ENCODE measurements around the gene METTL6.
"Not testable (repeated sequence)": the region's sequence is repeated elsewhere in the genome, so short reads cannot be mapped to it uniquely, and the experiment has no call there.

DNA sequence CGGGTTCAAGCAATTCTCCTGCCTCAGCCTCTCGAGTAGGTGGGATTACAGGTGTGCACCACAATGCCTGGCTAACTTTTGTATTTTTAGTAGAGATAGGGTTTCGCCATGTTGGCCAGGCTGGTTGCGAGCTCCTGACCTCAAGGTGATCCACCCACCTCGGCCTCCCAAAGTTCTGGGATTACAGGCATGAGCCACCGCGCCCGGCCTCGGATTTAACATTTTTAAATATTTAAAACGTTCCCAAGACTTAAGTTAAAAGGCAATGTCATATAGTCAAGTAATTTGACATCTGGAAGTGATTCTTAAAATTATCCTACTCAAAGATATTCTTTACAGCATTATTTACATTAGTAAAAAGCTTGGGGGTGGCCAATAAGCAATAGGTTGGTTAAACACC is 29.6 kb upstream of the METTL6 start:
- TF ChIP-seq POLR2AphosphoS5 (IDR thresholded peaks at IDR 0.05; ENCODE audit: low read depth, low read length); EP300 (IDR thresholded peaks at IDR 0.05; ENCODE audit: borderline replicate concordance in 1 of 2, low read depth in 1 of 2, low read length in 1 of 2); RAD21 (IDR thresholded peaks at IDR 0.05; ENCODE audit: low read length); GABPA (IDR thresholded peaks at IDR 0.05; ENCODE audit: low read depth); MEF2A (IDR thresholded peaks at IDR 0.05; ENCODE audit: borderline replicate concordance, low read depth); RFX5 (IDR thresholded peaks at IDR 0.05; ENCODE audit: low read length); CHD2 (IDR thresholded peaks at IDR 0.05; ENCODE audit: low read length, partially characterized antibody); SIN3A (IDR thresholded peaks at IDR 0.05; ENCODE audit: borderline replicate concordance, low read depth, low read length); SMC3 (IDR thresholded peaks at IDR 0.05; ENCODE audit: low read depth, low read length): not testable (repeated sequence)
- TF ChIP-seq, protein P1, sequence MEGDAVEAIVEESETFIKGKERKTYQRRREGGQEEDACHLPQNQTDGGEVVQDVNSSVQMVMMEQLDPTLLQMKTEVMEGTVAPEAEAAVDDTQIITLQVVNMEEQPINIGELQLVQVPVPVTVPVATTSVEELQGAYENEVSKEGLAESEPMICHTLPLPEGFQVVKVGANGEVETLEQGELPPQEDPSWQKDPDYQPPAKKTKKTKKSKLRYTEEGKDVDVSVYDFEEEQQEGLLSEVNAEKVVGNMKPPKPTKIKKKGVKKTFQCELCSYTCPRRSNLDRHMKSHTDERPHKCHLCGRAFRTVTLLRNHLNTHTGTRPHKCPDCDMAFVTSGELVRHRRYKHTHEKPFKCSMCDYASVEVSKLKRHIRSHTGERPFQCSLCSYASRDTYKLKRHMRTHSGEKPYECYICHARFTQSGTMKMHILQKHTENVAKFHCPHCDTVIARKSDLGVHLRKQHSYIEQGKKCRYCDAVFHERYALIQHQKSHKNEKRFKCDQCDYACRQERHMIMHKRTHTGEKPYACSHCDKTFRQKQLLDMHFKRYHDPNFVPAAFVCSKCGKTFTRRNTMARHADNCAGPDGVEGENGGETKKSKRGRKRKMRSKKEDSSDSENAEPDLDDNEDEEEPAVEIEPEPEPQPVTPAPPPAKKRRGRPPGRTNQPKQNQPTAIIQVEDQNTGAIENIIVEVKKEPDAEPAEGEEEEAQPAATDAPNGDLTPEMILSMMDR (IDR thresholded peaks at IDR 0.05) = not testable (repeated sequence)
- TF ChIP-seq, protein P2, sequence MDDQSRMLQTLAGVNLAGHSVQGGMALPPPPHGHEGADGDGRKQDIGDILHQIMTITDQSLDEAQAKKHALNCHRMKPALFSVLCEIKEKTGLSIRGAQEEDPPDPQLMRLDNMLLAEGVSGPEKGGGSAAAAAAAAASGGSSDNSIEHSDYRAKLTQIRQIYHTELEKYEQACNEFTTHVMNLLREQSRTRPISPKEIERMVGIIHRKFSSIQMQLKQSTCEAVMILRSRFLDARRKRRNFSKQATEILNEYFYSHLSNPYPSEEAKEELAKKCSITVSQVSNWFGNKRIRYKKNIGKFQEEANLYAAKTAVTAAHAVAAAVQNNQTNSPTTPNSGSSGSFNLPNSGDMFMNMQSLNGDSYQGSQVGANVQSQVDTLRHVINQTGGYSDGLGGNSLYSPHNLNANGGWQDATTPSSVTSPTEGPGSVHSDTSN (IDR thresholded peaks at IDR 0.05) = not testable (repeated sequence)
- TF ChIP-seq, protein P3, sequence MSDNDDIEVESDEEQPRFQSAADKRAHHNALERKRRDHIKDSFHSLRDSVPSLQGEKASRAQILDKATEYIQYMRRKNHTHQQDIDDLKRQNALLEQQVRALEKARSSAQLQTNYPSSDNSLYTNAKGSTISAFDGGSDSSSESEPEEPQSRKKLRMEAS (IDR thresholded peaks at IDR 0.05; ENCODE audit: low read depth) = not testable (repeated sequence)
- TF ChIP-seq, protein P4, sequence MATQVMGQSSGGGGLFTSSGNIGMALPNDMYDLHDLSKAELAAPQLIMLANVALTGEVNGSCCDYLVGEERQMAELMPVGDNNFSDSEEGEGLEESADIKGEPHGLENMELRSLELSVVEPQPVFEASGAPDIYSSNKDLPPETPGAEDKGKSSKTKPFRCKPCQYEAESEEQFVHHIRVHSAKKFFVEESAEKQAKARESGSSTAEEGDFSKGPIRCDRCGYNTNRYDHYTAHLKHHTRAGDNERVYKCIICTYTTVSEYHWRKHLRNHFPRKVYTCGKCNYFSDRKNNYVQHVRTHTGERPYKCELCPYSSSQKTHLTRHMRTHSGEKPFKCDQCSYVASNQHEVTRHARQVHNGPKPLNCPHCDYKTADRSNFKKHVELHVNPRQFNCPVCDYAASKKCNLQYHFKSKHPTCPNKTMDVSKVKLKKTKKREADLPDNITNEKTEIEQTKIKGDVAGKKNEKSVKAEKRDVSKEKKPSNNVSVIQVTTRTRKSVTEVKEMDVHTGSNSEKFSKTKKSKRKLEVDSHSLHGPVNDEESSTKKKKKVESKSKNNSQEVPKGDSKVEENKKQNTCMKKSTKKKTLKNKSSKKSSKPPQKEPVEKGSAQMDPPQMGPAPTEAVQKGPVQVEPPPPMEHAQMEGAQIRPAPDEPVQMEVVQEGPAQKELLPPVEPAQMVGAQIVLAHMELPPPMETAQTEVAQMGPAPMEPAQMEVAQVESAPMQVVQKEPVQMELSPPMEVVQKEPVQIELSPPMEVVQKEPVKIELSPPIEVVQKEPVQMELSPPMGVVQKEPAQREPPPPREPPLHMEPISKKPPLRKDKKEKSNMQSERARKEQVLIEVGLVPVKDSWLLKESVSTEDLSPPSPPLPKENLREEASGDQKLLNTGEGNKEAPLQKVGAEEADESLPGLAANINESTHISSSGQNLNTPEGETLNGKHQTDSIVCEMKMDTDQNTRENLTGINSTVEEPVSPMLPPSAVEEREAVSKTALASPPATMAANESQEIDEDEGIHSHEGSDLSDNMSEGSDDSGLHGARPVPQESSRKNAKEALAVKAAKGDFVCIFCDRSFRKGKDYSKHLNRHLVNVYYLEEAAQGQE (IDR thresholded peaks at IDR 0.05; ENCODE audit: low read depth, low read length) = not testable (repeated sequence)

Data from SK-N-SH (cell line).